KBM-7 (cell line): ENCODE results near the gene COIL.
A peak's percentile ranks its signal among the peaks of the same experiment; 100 is the strongest.
"Not testable (repeated sequence)": the region's sequence is repeated elsewhere in the genome, so short reads cannot be mapped to it uniquely, and the experiment has no call there.

Experiments used
- DNase-seq: peaks from one replicate; pipeline ENCODE4 v3.0.0-alpha.2; 2015
- in situ Hi-C: fragments of 300-500 bp; cut with MboI; formaldehyde crosslinking; loops from 2 replicates; pipeline ENCODE4 v1.14.3; 2020; ENCODE audit warnings: low sequenced_read_pairs, low pct_unique_long_range_greater_than_20kb, mixed read lengths

COIL gene

GRCh38 chr17:56979091-56979480 lies 18.2 kb upstream of the COIL start:
- DNase-seq: no peak
- in situ Hi-C loops: no loop called here

GRCh38 chr17:56978441-56979090 lies 17.7 kb upstream of the COIL start:
- peak; percentile 86 for DNase-seq
- in situ Hi-C loops: no loop called here

GRCh38 chr17:56977673-56978395 lies 17.0 kb upstream of the COIL start, which contains the start of gene SCPEP1:
SCPEP1 (plus strand) TSS chr17:56978131; CDS start chr17:56978160, 29 bp downstream.
- in situ Hi-C loops: no loop called here
- peak; percentile 77 for DNase-seq

GRCh38 chr17:56976941-56977608 lies 16.2 kb upstream of the COIL start:
- in situ Hi-C loops: no loop called here
- DNase-seq: no peak

GRCh38 chr17:56975656-56976055 lies 14.8 kb upstream of the COIL start:
- DNase-seq: no peak
- in situ Hi-C loops: no loop called here

GRCh38 chr17:56974055-56974454 lies 13.2 kb upstream of the COIL start:
- DNase-seq: no peak
- in situ Hi-C loops: no loop called here

- in situ Hi-C loops: no loop called here
- no peak for DNase-seq
Observed at GRCh38 chr17:56973520-56973919, 12.7 kb upstream of the COIL start.

- in situ Hi-C loops: no loop called here
- no peak for DNase-seq
Observed at GRCh38 chr17:56972111-56972730, 11.4 kb upstream of the COIL start.

- in situ Hi-C loops: no loop called here
- DNase-seq: no peak
Observed at GRCh38 chr17:56970974-56971373, 10.1 kb upstream of the COIL start.

- DNase-seq: no peak
- in situ Hi-C loops: no loop called here
Observed at GRCh38 chr17:56966338-56966737, 5.5 kb upstream of the COIL start.

- DNase-seq, in situ Hi-C loops: not testable (repeated sequence)
Observed at GRCh38 chr17:56965681-56966080, 4.8 kb upstream of the COIL start.

- DNase-seq, in situ Hi-C loops: not testable (repeated sequence)
Observed at GRCh38 chr17:56965241-56965640, 4.4 kb upstream of the COIL start.

GRCh38 chr17:56956992-56957391 lies 3.9 kb downstream of the COIL start:
- in situ Hi-C loops: no loop called here
- DNase-seq: no peak

GRCh38 chr17:56949595-56949994 lies 11.3 kb downstream of the COIL start:
- in situ Hi-C loops: no loop called here

GRCh38 chr17:56948491-56948890 lies 12.4 kb downstream of the COIL start:
- in situ Hi-C loops: no loop called here
- no peak for DNase-seq

More at GRCh38 chr17:56949595-56949994, 11.3 kb downstream of the COIL start:
- no peak for DNase-seq

GRCh38 chr17:56947741-56948140 lies 13.1 kb downstream of the COIL start:
- no peak for DNase-seq
- in situ Hi-C loops: no loop called here

GRCh38 chr17:56945938-56946505 lies 14.8 kb downstream of the COIL start:
- in situ Hi-C loops: no loop called here
- DNase-seq: no peak

- no peak for DNase-seq
Observed at GRCh38 chr17:56943505-56944125, 17.2 kb downstream of the COIL start.

GRCh38 chr17:56939869-56940484 lies 20.9 kb downstream of the COIL start:
- in situ Hi-C loops: no loop called here
- DNase-seq: peak; percentile 91

More at GRCh38 chr17:56943505-56944125, 17.2 kb downstream of the COIL start:
- in situ Hi-C loops: no loop called here
